Measurements from ENCODE around the gene L3MBTL3. TPM values are rescaled to one million over a fixed set of nuclear protein-coding genes. Genes with fewer than 3 reads are reported as not detected.

Gene L3MBTL3
- total RNA-seq, 1 experiment from 2014 or later: 3.1 TPM

DNA sequence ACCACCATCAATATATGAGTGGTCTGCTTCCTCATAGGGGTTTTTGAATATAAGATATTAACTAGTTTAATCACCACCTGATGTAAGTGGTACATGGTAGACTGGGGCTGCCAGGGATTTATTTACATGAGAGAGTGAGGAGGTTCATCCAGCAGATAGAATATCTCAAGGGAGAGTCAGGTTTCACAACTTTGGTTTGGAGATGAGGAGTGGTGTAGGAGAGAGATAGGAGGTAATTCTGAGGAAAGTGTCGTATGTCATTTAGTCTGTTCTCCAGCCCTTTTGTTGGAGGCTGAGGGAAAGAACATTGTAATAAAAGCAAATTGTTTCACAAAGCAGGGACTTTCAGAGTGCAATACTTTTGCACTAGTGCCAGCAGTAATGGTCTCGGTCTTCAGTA is 16.8 kb downstream of the L3MBTL3 start:
- no TSS peak for BruUV-seq (replicated peaks)
- intact Hi-C loops (cut with micrococcal nuclease): no loop called here
- TF ChIP-seq EZH2 (IDR thresholded peaks at IDR 0.05; ENCODE audit: low read length, unreplicated experiment) (no peak), CTCF (conservative IDR thresholded peaks at IDR 0.05; ENCODE audit: low read depth, low read length) (no peak), EZH2phosphoT487 (IDR thresholded peaks at IDR 0.05; ENCODE audit: borderline replicate concordance, low read length) (no peak)
- no peak overlapping the region for H3K9ac ChIP-seq (ENCODE audit: low read length)
- H3K4me3 ChIP-seq (ENCODE audit: low read length): no peak overlapping the region
- H3K79me2 ChIP-seq (ENCODE audit: low read length): no peaks in the 10 kb centered on the region
- no peak overlapping the region for H3K27ac ChIP-seq (ENCODE audit: low read length)
- H3K9me2 ChIP-seq (replicated peaks; ENCODE audit: low read length): no peaks in the 10 kb centered on the region
- H3K4me2 ChIP-seq (ENCODE audit: low read length): no peak overlapping the region
- ChIA-PET CTCF (no interaction called here), POLR2A (ENCODE audit: unreplicated experiment) (no interaction called here)
- no peaks in the 10 kb centered on the region for H3K36me3 ChIP-seq (ENCODE audit: low read depth, low read length)
- H3K4me1 ChIP-seq (ENCODE audit: insufficient read depth, low read length): peaks cover 12% of the 10 kb centered on the region
- no peaks in the 10 kb centered on the region for H4K20me1 ChIP-seq (ENCODE audit: low read length)
- no peak for DNase-seq
- no peak for ATAC-seq
- H3K27me3 ChIP-seq (ENCODE audit: low read length): no peaks in the 10 kb centered on the region
- no peaks in the 10 kb centered on the region for H3K9me3 ChIP-seq (ENCODE audit: low read length)
- no peaks in the 10 kb centered on the region for H3F3A ChIP-seq (ENCODE audit: low read length, unreplicated experiment)
- H2AFZ ChIP-seq (ENCODE audit: low read length): no peak overlapping the region

DNA sequence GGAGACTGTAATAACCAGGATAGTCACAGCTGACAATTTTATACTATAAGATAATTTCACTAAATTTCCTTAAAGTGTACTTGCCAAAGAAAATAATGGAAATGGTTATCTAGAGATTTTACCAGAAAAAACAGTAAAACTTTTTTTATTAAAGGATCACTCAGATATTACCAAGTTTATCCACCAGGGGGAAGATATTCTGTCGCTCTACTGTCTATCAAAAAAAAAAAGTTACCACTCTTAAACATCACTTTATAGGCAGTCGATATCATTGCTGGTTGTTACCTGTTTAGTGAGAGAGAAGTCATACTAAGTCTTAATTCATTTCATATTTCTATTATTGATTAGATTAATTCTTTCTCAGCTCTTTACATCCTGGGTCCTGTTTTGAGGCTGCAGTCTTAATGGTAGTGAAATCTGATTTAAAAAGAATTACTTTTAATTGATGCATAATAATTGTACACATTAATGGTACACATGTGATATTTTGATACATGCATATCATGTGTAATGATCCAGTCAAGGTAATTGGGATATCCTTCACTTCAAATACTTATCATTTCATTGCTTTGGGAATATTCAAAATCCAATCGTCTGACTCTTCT is 18.9 kb downstream of the L3MBTL3 start:
- no TSS peak for BruUV-seq (replicated peaks)
- Histone ChIP-seq H3K79me2 (ENCODE audit: low read length) (no peaks in the 10 kb centered on the region), H3K9ac (ENCODE audit: low read length) (no peak overlapping the region), H3K9me3 (ENCODE audit: low read length) (no peaks in the 10 kb centered on the region), H3K4me2 (ENCODE audit: low read length) (no peak overlapping the region), H3K36me3 (ENCODE audit: low read depth, low read length) (no peaks in the 10 kb centered on the region), H3F3A (ENCODE audit: low read length, unreplicated experiment) (no peaks in the 10 kb centered on the region), H3K27me3 (ENCODE audit: low read length) (no peaks in the 10 kb centered on the region), H3K4me3 (ENCODE audit: low read length) (no peak overlapping the region), H4K20me1 (ENCODE audit: low read length) (no peaks in the 10 kb centered on the region), H2AFZ (ENCODE audit: low read length) (no peak overlapping the region), H3K9me2 (replicated peaks; ENCODE audit: low read length) (no peaks in the 10 kb centered on the region), H3K27ac (ENCODE audit: low read length) (no peak overlapping the region), H3K4me1 (ENCODE audit: insufficient read depth, low read length) (peaks cover 12% of the 10 kb centered on the region)
- intact Hi-C loops (cut with micrococcal nuclease): loop anchor here (1.0 kb wide), 1 partner anchor 723 kb away; no protein-coding TSS in a partner anchor
- DNase-seq: peak; percentile 40
- TF ChIP-seq EZH2phosphoT487 (IDR thresholded peaks at IDR 0.05; ENCODE audit: borderline replicate concordance, low read length): no peak
- TF ChIP-seq CTCF (conservative IDR thresholded peaks at IDR 0.05; ENCODE audit: low read depth, low read length): peak; percentile 56
- no peak for TF ChIP-seq EZH2 (IDR thresholded peaks at IDR 0.05; ENCODE audit: low read length, unreplicated experiment)
- ChIA-PET CTCF (no interaction called here), POLR2A (ENCODE audit: unreplicated experiment) (no interaction called here)
- no peak for ATAC-seq

- intact Hi-C loops (cut with micrococcal nuclease): no loop called here
- Histone ChIP-seq H3K79me2 (ENCODE audit: low read length) (no peaks in the 10 kb centered on the region), H3K27me3 (ENCODE audit: low read length) (no peaks in the 10 kb centered on the region), H3F3A (ENCODE audit: low read length, unreplicated experiment) (no peaks in the 10 kb centered on the region), H3K9ac (ENCODE audit: low read length) (no peak overlapping the region), H3K9me2 (replicated peaks; ENCODE audit: low read length) (no peaks in the 10 kb centered on the region), H3K9me3 (ENCODE audit: low read length) (no peaks in the 10 kb centered on the region), H3K4me3 (ENCODE audit: low read length) (no peak overlapping the region), H3K4me1 (ENCODE audit: insufficient read depth, low read length) (no peaks in the 10 kb centered on the region), H4K20me1 (ENCODE audit: low read length) (no peaks in the 10 kb centered on the region), H3K36me3 (ENCODE audit: low read depth, low read length) (no peaks in the 10 kb centered on the region), H3K4me2 (ENCODE audit: low read length) (no peak overlapping the region), H2AFZ (ENCODE audit: low read length) (no peak overlapping the region), H3K27ac (ENCODE audit: low read length) (no peak overlapping the region)
- CTCF ChIA-PET: no interaction called here
- TF ChIP-seq EZH2 (IDR thresholded peaks at IDR 0.05; ENCODE audit: low read length, unreplicated experiment): no peak
- TF ChIP-seq EZH2phosphoT487 (IDR thresholded peaks at IDR 0.05; ENCODE audit: borderline replicate concordance, low read length): no peak
- no peak for TF ChIP-seq CTCF (conservative IDR thresholded peaks at IDR 0.05; ENCODE audit: low read depth, low read length)
- POLR2A ChIA-PET (ENCODE audit: unreplicated experiment): no interaction called here
- no peak for DNase-seq
- no TSS peak for BruUV-seq (replicated peaks)
- no peak for ATAC-seq
Observed at GRCh38 chr6:130041594-130041993, 23.2 kb downstream of the L3MBTL3 start.
